ENCODE data around the gene KRTAP5-8.
"Not testable (repeated sequence)": the region's sequence is repeated elsewhere in the genome, so short reads cannot be mapped to it uniquely, and the experiment has no call there.

Gene KRTAP5-8

DNA sequence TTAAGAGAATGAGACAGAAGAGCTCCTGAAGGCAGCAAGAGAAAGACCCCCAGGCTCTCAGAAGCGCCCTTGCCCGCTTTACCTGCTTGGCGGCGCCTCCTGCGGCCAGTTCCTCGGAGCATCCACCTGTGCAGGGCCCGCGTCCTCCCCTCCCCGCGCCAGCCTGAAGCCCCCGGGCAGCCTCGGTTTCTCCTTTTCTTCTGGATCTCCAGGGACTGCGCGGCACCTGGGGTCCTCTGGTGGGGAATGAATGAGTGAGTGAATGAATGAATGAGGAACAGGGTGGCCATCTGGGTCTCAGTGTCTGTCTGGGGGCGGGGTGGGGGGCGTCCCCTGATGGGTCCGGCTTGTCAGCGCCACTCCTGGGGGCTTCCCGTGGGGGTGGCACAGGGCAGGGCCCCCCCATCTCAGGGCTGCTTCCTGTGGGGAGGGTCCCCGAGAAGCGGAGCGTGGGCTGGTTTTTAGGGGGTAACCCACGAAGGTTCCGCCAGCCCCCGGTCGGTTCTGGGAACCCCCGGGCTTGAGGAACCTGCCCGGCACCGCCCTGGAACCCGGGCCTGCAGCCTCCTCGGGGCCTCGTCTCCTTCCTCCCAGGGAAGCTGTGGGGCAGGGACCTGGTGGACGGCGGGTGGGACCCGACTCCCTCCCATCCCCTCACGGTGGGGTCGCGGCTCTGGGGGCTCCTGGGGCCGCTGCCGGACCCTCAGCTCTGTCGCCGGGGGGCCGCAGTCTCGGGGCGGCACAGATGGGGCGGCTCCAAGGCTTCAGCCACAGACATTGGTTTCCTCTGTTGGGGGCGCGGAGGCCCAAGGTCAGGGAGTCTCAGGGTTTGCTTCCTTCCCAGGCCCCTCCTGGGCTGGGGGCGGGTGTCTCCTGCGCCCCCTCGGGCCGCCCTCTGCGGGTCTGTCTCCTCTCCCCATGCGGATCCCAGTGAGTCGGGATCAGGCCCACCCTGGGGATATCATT is 19.0 kb upstream of the KRTAP5-8 start:
- no peak for FAIRE-seq

DNA sequence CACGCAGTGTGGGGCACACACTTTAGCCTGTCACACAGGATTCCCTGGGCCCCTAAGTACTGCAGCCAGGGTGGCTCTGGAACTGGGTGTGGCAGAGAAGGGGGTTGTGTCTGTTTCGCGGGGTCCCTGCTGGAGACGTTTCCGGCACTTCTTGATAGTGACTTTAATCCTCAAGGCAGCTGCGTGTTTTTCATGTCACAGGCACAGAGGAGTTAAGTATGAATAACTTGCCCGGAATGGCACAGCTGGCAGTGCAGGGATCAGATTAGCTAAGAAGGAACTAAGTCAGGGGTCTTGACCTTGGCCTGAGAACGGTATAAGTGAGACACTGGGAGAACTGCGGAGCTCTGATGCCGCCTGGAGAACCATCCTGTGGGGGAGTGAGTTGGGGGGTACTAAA is 18.3 kb upstream of the KRTAP5-8 start:
- FAIRE-seq, result no peak

DNA sequence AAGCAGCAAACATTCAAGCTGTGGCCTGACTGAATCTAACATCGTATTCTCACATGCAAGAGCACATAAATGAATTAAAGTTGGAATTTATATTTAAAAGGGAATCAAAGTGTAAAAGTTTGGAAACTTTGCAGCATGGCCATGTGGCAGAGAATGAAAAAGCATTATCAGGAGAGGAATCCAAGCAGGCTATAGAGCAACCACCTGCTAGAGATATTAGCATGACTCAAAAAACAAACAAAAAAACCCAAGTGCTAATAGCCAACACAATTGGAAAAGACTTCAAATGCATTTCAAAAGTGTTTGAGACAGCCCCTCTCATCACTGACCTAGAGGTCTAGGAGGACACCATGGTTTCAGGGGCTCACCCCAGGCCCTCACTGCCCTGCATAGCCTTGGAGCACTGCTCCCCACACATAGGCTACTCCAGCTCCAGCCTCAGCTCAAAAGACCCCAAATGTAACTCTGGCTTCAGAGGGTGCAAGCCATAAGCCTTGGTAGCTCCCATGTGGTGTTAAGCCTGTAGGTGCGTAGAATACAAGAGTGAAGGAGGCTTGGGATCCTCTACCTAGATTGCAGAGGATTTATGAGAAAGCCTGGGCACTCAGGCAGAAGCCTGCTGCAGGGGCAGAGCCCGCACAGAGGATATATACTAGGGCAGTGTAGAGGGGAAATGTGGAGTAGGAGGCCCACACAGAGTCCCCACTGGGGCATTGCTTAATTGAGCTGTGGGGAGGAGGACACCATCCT is 12.5 kb upstream of the KRTAP5-8 start:
- no peak for FAIRE-seq

DNA sequence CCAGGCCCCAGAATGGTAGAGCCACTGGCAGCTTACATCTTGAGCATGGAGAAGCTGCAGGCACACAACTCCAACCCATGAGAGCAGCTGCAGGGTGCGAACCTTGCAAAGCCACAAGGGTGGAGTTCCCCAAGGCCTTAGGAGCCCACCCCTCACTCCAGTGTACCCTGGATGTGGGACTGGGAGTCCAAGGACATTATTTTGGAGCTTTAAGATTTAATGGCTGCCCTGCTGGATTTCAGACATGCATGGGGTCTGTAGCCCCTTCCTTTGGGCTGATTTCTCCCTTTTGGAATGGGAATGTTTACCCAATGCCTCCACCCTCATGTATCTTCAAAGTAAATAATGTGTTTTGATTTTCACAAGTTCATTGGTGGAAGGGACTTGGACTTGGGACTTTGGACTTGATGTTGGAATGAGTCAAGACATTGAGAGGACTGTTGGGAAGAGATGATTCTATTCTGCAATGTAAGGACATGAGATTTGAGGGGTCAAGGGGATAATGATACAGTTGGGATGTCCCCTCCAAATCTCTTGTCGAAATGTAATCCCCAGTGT is 11.8 kb upstream of the KRTAP5-8 start:
- FAIRE-seq, result no peak

DNA sequence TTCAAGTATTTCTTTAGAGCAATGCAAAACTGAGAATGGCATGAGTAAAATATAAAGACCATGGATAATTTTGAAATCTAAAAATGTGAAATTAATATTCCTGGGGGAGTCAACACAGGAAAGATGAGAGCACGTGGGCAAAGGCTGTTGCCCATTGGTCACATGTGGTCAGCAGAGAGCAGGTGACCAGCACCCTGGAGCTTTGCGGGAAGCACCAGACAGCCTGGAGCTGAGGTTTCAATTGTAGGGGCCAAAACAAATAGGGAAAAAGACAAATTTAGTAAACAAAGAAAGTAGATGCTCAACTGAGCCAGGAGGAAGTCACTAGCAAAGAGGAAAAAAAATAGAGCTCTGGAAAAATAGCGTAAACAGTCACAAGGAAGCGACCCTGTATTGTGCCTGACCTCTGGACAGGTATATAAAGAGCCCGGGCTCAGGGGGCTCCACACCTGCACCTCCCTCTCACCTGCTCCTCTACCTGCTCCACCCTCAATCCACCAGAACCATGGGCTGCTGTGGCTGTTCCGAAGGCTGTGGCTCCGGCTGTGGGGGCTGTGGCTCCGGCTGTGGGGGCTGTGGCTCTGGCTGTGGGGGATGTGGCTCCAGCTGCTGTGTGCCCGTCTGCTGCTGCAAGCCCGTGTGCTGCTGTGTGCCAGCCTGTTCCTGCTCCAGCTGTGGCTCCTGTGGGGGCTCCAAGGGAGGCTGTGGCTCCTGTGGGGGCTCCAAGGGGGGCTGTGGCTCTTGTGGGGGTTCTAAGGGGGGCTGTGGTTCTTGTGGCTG is 10.8 kb upstream of the KRTAP5-8 start, which contains the start of gene KRTAP5-7:
Gene KRTAP5-7, plus strand, starts transcription at position 472 of the 780 bp plus-strand sequence. Its CDS starts 34 bp downstream, at position 506.
- not testable (repeated sequence) for FAIRE-seq

DNA sequence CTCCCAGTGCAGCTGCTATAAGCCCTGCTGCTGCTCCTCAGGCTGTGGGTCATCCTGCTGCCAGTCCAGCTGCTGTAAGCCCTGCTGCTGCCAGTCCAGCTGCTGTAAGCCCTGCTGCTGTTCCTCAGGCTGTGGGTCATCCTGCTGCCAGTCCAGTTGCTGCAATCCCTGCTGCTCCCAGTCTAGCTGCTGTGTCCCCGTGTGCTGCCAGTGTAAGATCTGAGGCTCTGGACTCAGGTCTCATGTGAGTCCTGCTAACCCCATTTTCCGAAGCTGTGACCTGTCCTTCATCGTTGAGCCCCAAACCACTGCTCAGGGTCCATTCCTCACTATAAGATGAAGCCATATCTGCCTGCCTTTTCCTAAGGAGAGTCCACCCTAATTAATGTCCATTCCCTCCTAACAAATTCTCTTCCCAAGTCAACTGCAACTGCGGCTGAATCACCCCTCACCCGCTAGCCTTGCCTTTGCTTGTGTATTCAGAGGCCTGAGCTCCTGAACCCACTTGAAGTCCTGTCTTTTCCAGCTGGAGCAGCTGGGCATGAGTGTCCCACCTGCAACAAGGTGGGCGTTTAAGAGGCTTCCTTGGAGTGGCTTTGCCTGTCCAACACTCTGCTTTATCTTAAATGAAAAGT is 10.1 kb upstream of the KRTAP5-8 start:
- no peak for FAIRE-seq

DNA sequence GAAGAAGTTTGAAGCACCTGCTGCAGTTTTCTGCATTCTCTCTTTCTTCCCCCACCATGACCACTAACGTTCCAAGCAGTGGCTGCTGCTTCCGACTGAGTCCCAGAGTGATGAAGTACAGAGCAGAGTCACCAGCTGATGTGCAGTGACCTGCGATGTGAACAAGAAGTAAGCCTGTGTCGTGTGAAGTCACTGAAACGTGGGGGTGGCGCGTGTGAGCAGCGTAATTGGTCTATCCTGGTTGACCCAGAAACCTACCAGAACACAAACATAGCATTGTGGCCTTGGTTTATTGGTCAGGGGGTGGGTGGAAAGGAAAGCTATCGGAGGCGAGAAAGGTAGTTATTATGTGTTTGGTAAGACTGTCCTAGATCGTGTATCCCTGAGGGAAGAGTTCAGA is 7.2 kb upstream of the KRTAP5-8 start:
- no peak for FAIRE-seq

DNA sequence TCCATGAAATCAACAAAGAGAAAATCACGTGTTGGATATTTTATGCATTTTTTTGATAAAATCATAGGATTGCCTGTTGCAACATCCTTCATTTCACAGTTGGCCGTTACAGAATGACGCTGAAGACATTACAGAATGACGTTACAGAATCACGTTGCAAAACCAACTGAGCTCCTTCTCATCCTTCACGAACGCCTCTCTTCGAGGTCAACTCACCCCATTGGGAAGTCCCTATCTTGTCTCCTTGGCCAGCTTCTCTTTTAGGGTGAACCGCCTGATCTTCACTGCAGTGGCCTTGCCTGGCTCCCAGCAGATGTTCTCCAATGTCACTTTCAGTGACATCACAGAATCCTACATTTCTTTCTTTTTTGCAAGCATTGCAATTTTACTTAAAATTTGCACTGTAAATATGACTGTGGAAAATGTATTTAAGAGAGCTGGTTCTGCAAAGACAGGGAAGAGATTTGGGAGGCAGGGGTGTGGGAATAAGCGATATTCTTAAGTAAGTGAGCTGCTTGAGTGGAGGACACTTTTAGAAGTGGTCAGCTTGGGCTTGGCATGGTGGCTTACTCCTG is 5.7 kb upstream of the KRTAP5-8 start:
- FAIRE-seq, result no peak

DNA sequence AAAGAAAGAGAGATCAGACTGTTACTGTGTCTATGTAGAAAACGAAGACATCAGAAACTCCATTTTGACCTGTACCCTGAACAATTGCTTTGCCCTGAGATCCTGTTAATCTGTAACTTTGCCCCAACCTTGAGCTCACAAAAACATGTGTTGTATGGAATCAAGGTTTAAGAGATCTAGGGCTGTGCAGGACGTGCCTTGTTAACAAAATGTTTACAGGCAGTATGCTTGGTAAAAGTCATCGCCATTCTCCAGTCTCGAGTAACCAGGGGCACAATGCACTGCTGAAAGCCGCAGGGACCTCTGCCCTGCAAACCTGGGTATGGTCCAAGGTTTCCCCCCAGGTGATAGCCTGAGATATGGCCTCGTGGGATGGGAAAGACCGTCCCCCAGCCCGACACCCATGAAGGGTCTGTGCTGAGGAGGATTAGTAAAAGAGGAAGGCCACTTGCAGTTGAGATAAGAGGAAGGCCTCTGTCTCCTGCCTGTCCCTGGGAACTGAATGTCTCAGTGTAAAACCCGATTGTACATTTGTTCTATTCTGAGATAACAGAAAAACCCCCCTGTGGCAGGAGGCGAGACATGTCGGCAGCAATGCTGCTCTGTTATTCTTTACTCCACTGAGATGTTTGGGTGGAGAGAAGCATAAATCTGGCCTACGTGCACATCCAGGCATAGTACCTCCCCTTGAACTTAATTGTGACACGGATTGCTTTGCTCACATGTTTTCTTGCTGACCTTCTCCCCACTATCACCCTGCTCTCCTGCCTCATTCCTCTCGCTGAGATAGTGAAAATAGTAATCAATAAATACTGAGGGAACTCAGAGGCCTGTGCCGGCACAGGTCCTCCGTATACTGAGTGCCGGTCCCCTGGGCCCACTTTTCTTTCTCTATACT is 2.9 kb upstream of the KRTAP5-8 start:
- not testable (repeated sequence) for FAIRE-seq

DNA sequence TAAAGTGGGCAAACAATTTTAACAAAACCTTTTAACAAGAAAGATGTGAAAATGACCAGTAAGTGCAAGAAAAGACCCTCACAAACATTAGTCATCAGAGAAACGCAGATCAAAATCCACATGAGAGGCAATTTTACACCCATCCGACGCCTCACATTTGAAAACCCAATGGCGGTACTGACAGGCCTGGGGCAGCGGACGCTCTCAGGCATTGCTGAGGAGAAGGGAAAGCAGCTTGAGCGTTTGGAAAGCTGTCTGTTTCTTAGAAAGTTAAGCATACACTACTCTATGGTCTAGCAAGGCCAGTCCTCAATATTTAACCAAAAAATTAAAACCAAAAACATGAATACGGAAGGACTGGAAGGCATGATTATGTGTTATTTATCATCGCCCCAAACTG is 2.0 kb upstream of the KRTAP5-8 start:
- no peak for FAIRE-seq

DNA sequence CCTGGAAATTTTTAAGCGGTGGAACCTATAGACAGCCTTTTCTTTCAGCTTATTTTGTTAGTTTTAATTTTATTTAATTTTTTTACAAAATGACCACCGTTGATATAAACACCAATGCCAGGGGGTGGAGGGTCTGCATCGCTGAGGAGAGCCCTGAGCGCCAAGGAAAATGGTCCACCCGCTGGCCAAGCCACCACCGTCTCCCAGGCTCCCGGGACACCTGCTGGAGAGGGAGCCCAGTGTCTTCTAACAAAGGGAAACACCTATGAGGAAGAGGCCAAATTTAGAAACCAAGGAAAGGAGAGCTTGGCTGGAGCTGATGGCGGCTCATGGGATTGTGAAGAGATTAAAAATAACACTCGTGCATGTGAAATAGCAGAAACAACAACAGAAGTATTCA is 288 bp upstream of the KRTAP5-8 start:
- no peak for FAIRE-seq

DNA sequence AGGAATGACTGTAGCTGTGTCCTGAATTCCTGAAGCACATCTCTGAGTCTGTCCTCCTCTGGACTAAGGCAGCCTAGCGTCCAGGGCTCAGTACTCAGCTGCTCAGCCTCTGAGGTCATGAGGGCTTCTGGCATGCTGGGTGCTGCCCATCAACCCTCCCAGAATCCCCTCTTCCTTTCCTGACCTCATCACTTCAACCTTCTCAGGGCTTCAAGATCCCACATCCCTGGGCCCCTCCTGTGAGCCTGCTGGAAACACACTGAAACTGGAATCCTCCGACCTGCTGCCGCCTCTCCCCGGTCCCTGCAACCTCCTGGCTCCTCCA is 803 bp downstream of the KRTAP5-8 start:
- FAIRE-seq, result no peak

DNA sequence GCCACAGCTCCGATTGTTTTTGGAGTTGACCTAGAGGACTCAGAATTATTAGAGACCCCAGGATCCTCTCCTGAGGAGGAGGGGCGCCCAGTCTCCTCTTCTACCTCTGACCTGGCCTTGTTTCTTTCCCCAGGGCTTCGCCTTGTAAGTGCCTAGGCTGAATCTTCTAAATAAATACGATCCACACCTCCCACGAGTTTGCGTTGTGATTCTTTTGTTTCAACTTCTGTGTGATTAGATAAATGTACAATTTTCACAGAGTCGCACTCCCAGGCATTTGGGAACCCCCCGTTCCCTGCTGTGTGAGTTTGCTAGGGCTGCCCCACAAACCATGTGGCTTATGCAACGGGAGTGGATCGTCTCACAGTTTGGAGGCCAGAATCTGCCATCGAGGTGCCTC is 1.2 kb downstream of the KRTAP5-8 start:
- no peak for FAIRE-seq

DNA sequence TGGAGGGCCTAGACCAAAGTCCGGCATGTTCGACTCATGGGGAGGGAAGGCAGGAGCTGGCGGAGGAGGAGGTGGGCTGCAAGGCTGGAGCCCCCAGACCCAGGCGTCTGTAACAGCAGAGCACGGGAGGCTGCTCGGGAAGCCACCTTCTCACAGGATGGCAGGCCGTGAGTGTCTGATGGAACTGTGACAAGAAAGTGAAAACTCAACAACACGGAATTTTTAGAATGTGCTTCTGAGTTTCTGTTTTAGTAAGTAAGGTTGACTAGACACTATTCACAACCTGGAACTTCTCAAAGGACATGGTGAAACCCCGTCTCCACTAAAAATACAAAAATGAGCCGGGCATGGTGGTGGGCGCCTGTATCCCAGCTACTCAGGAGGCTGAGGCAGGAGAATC is 2.1 kb downstream of the KRTAP5-8 start:
- not testable (repeated sequence) for FAIRE-seq

DNA sequence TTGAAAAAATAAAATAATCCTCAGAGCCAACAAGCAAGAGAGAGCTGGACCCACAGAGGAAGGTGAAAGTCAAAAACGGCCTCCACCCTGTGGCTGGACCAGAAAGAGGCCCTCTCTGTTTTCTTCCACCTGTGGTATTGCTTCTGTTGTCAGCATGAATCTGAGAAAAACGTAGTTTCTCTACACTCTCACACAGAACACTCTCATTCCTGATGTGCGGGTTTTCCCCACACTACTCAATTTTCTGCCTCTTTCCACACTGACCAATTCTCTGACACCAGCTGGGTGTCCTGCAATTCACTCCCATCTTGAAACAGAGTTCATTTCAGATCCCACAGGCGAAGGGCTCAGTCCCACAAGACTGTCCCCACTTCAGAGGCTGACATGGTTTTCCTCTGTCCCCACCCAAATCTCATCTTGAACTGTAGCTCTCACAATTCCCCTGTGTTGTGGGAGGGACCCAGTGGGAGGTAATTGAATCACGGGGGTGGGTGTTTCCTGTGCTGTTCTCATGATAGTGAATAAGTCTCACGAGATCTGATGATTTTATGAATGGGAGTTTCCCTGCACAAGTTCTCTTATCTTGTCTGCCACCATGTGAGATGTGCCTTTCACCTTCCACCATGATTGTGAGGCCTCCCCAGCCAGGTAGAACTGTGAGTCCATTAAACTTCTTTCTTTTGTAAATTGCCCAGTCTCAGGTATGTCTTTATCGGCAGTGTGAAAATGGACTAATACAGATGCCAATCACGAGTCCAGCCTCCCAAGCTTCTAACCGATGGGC is 2.9 kb downstream of the KRTAP5-8 start:
- not testable (repeated sequence) for FAIRE-seq

DNA sequence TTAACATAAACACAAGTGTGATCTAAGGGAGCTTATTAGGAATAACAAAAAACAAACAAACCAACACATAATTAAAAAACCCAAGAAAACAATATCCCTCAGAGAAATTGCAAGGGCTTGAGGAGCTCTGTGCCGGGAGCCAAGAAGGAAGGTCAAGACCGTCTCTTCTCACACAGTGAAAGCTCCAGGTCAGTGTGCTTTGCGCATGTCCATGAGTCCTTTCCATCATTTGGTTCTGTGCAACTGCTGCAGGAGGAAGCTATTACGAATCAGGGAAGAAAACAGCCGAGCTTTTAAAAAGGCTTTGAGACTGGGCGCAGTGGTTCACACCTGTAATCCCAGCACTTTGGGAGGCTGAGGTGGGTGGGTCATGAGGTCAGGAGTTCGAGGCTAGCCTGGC is 4.6 kb downstream of the KRTAP5-8 start:
- FAIRE-seq, result no peak

DNA sequence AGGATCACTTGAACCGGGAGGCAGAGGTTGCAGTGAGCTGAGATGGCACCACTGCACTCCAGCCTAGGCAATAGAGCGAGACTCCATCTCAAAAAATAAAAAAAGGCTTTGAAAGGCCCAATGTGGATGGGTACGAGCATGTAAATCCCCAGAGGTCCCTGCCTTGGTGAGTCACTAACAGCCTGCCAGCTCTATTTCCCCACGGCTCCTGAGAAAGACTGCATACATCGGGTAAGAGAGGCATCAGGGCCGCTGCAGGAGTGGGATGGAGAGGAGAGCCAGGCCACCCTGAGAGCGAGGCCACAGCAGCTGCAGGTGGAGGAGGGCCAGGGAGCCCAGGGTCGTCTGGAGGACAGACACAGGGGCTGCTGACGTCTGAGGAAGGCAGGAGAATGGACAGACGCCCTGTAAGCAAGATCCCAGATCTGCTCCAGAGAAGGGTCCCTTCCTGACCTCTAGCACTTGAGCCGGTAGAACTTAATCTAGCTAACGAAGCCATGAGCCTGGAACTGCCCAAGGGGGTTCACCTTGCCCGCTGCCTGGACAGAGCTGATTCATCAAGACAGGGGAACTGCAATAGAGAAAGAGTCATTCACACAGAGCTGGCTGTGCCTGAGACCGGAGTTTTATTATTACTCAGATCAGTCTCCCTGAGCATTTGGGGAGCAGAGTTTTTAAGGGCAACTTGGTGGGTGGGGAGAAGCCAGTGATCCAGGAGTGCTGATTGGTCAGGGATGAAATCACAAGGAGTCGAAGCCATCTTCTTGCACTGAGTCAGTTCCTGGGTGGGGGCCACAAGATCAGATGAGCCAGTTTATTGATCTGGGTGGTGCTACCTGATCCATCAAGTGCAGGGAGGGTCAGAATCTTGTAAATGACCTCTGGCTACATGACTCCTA is 5.3 kb downstream of the KRTAP5-8 start:
- no peak for FAIRE-seq

DNA sequence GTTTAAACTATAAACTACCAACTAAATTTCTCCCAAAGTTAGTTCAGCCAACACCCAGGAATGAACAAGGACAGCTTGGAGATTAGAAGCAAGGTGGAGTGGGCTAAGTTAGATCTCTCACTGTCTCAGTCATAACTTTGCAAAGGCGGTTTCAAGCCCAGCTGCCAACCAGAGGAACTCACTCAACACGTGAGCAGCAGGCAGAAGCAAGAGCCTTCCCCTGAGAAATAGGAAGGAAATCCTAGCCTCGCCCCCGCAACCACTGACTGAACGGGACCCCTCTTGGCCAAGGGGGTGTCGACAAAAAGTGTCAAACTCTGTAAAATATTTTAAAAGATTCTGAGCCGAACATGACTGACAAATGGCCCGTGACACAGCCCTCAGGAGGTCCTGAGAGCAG is 6.0 kb downstream of the KRTAP5-8 start:
- no peak for FAIRE-seq
